Neural progenitor cell (in vitro differentiated cells): ENCODE results near the gene UPK3A. TPM values are rescaled to one million over a fixed set of nuclear protein-coding genes. Genes with fewer than 3 reads are reported as not detected.

Experiments
- DNase-seq: peaks from one replicate; pipeline ENCODE4 v3.0.0-alpha.2; 2016; ENCODE audit warnings: low spot score
- H2AFZ ChIP-seq: fragments of 200-600 bp; sonication (generic); replicated peaks from 2 replicates; pipeline ENCODE4 v1.6.1; 2016; ENCODE audit warnings: antibody characterized with exemption
- H3F3A ChIP-seq: fragments of 200-600 bp; sonication (generic); 2 replicates; pipeline ENCODE4 v1.6.1; 2016; ENCODE audit warnings: antibody characterized with exemption, low read depth
- H3K27ac ChIP-seq: fragments of 200-600 bp; sonication (generic); 2 replicates; pipeline ENCODE4 v1.5.1; 2016; ENCODE audit warnings: mild to moderate bottlenecking
- H3K27me3 ChIP-seq: fragments of 200-600 bp; sonication (generic); 2 replicates; pipeline ENCODE4 v1.6.1; 2016; ENCODE audit warnings: mild to moderate bottlenecking, moderate library complexity
- H3K36me3 ChIP-seq: fragments of 200-600 bp; sonication (generic); 2 replicates; pipeline ENCODE4 v1.5.1; 2016
- H3K4me1 ChIP-seq: fragments of 200-600 bp; sonication (generic); 2 replicates; pipeline ENCODE4 v1.6.1; 2016; ENCODE audit warnings: mixed run types
- H3K4me2 ChIP-seq: fragments of 200-600 bp; sonication (generic); 2 replicates; pipeline ENCODE4 v1.6.1; 2016
- H3K4me3 ChIP-seq: fragments of 200-600 bp; sonication (generic); 2 replicates; pipeline ENCODE4 v1.5.1; 2016
- H3K79me2 ChIP-seq: fragments of 200-600 bp; sonication (generic); 2 replicates; pipeline ENCODE4 v1.6.1; 2016; ENCODE audit warnings: low read depth
- H3K9ac ChIP-seq: fragments of 200-600 bp; sonication (generic); 2 replicates; pipeline ENCODE4 v1.6.1; 2016
- H3K9me3 ChIP-seq: fragments of 200-600 bp; sonication (generic); 2 replicates; pipeline ENCODE4 v1.5.1; 2016; ENCODE audit warnings: low read depth
- H4K20me1 ChIP-seq: fragments of 200-600 bp; sonication (generic); 2 replicates; pipeline ENCODE4 v1.6.1; 2016; ENCODE audit warnings: low read depth
- H3K27ac Mint-ChIP-seq: 3 replicates; pipeline ENCODE4 v1.8.0; 2021; ENCODE audit warnings: mixed read lengths
- H3K27me3 Mint-ChIP-seq: 2 replicates; pipeline ENCODE4 v1.8.0; 2022; ENCODE audit warnings: low read depth, mild to moderate bottlenecking, inconsistent platforms, moderate library complexity, mixed read lengths; ENCODE audit not compliant: insufficient read depth
- H3K36me3 Mint-ChIP-seq: 3 replicates; pipeline ENCODE4 v1.8.0; 2021; ENCODE audit warnings: mixed read lengths
- H3K4me1 Mint-ChIP-seq: 3 replicates; pipeline ENCODE4 v1.8.0; 2021; ENCODE audit warnings: mixed read lengths
- H3K4me3 Mint-ChIP-seq: 3 replicates; pipeline ENCODE4 v1.8.0; 2021; ENCODE audit warnings: mild to moderate bottlenecking, moderate library complexity, mixed read lengths
- H3K9me3 Mint-ChIP-seq: 3 replicates; pipeline ENCODE4 v1.8.0; 2020; ENCODE audit warnings: mixed read lengths
- CTCF ChIP-seq: fragments of 200-600 bp; sonication (generic); IDR thresholded peaks from 2 replicates; pipeline ENCODE4 v1.5.1; 2017; ENCODE audit warnings: antibody characterized with exemption, mild to moderate bottlenecking
- EZH2 ChIP-seq: fragments of 200-600 bp; sonication (generic); IDR thresholded peaks from 2 replicates; pipeline ENCODE4 v1.6.1; 2017; ENCODE audit warnings: antibody characterized with exemption, mild to moderate bottlenecking, moderate library complexity
- EZH2phosphoT487 ChIP-seq: fragments of 200-600 bp; sonication (generic); IDR thresholded peaks from 2 replicates; pipeline ENCODE4 v1.6.1; 2017; ENCODE audit warnings: antibody characterized with exemption
- total RNA-seq: library from RNA; depleted of rRNA; stranded (reverse); fragments of >200 nt; gene quantifications from 2 replicates; pipeline ENCODE4 v1.2.3, GENCODE V29; 2015; ENCODE audit warnings: low replicate concordance

UPK3A gene
- total RNA-seq, 1 donor from 2014 or later = not detected

- peaks cover 10% of the 10 kb centered on the region for H3K27me3 ChIP-seq
- H3K27ac ChIP-seq = no peak overlapping the region
- H3K36me3 ChIP-seq = no peaks in the 10 kb centered on the region
- H3K4me1 ChIP-seq = peaks cover 23% of the 10 kb centered on the region
- H4K20me1 ChIP-seq = peaks cover 24% of the 10 kb centered on the region
- H3K4me3 ChIP-seq = peak overlapping the region; percentile 90
- peaks cover 25% of the 10 kb centered on the region for H3K79me2 ChIP-seq
- H3K4me2 ChIP-seq = peak overlapping the region; percentile 71
- H3K9ac ChIP-seq = no peak overlapping the region
- H3K4me1 Mint-ChIP-seq = peaks cover 27% of the 10 kb centered on the region
- no peaks in the 10 kb centered on the region for H3K9me3 ChIP-seq
- H2AFZ ChIP-seq = peak overlapping the region; percentile 87
- H3K36me3 Mint-ChIP-seq = peaks cover 5% of the 10 kb centered on the region
- peak overlapping the region; percentile 84 for H3K4me3 Mint-ChIP-seq
- H3F3A ChIP-seq = peaks cover 27% of the 10 kb centered on the region
- H3K27me3 Mint-ChIP-seq = peaks cover 8% of the 10 kb centered on the region
- TF ChIP-seq EZH2phosphoT487 (no peak), EZH2 (no peak), CTCF (no peak)
- peak overlapping the region; percentile 43 for H3K27ac Mint-ChIP-seq
- H3K9me3 Mint-ChIP-seq = no peaks in the 10 kb centered on the region
- peak; percentile 28 for DNase-seq
Measured at GRCh38 chr22:45308957-45309421, 24.2 kb downstream of the UPK3A start.

GRCh38 chr22:45309422-45310227 is 24.9 kb downstream of the UPK3A start, which contains the start of gene FAM118A:
Gene FAM118A (plus strand): TSS chr22:45309934. CDS start chr22:45322380, 12,446 bp downstream.
- H3K27me3 Mint-ChIP-seq = peaks cover 8% of the 10 kb centered on the region
- H3K36me3 Mint-ChIP-seq = peaks cover 5% of the 10 kb centered on the region
- peak; percentile 97 for DNase-seq
- Histone ChIP-seq H4K20me1 (peaks cover 24% of the 10 kb centered on the region), H3K4me1 (peaks cover 25% of the 10 kb centered on the region), H3F3A (peaks cover 27% of the 10 kb centered on the region), H3K9me3 (no peaks in the 10 kb centered on the region), H3K9ac (peak within 1 kb of the TSS; percentile 46), H2AFZ (peak within 1 kb of the TSS; percentile 87), H3K4me2 (peak within 1 kb of the TSS; percentile 82), H3K27me3 (peaks cover 10% of the 10 kb centered on the region), H3K79me2 (peaks cover 27% of the 10 kb centered on the region), H3K36me3 (no peaks in the 10 kb centered on the region), H3K27ac (no peak within 1 kb of the TSS), H3K4me3 (peak within 1 kb of the TSS; percentile 90)
- H3K27ac Mint-ChIP-seq = peak within 1 kb of the TSS; percentile 43
- peaks cover 27% of the 10 kb centered on the region for H3K4me1 Mint-ChIP-seq
- H3K9me3 Mint-ChIP-seq = no peaks in the 10 kb centered on the region
- TF ChIP-seq EZH2phosphoT487 (no peak), EZH2 (no peak), CTCF (no peak)
- peak within 1 kb of the TSS; percentile 91 for H3K4me3 Mint-ChIP-seq

- Histone ChIP-seq H3K36me3 (no peaks in the 10 kb centered on the region), H3K9ac (peak overlapping the region; percentile 46), H2AFZ (peak overlapping the region; percentile 66), H3K4me2 (peak overlapping the region; percentile 82), H3K27me3 (peaks cover 10% of the 10 kb centered on the region), H3K79me2 (peaks cover 36% of the 10 kb centered on the region), H3K4me1 (peaks cover 25% of the 10 kb centered on the region), H3F3A (peaks cover 27% of the 10 kb centered on the region), H3K4me3 (peak overlapping the region; percentile 90), H4K20me1 (peaks cover 24% of the 10 kb centered on the region), H3K9me3 (no peaks in the 10 kb centered on the region), H3K27ac (no peak overlapping the region)
- peaks cover 8% of the 10 kb centered on the region for H3K27me3 Mint-ChIP-seq
- H3K4me3 Mint-ChIP-seq = peak overlapping the region; percentile 91
- no peaks in the 10 kb centered on the region for H3K9me3 Mint-ChIP-seq
- peaks cover 27% of the 10 kb centered on the region for H3K4me1 Mint-ChIP-seq
- DNase-seq = peak; percentile 46
- peaks cover 5% of the 10 kb centered on the region for H3K36me3 Mint-ChIP-seq
- H3K27ac Mint-ChIP-seq = no peak overlapping the region
- no peak for TF ChIP-seq EZH2phosphoT487
Measured at GRCh38 chr22:45310331-45310976, 25.7 kb downstream of the UPK3A start.
